GM21737 (cell line): ENCODE data around the gene ZBTB46.

Experiments used
- ATAC-seq: cut with Tn5 transposase; IDR thresholded peaks from one replicate; pipeline ENCODE4 v1.9.1; 2021; ENCODE audit warnings: mild to moderate bottlenecking, moderate library complexity; ENCODE audit not compliant: unreplicated experiment

Gene ZBTB46

DNA sequence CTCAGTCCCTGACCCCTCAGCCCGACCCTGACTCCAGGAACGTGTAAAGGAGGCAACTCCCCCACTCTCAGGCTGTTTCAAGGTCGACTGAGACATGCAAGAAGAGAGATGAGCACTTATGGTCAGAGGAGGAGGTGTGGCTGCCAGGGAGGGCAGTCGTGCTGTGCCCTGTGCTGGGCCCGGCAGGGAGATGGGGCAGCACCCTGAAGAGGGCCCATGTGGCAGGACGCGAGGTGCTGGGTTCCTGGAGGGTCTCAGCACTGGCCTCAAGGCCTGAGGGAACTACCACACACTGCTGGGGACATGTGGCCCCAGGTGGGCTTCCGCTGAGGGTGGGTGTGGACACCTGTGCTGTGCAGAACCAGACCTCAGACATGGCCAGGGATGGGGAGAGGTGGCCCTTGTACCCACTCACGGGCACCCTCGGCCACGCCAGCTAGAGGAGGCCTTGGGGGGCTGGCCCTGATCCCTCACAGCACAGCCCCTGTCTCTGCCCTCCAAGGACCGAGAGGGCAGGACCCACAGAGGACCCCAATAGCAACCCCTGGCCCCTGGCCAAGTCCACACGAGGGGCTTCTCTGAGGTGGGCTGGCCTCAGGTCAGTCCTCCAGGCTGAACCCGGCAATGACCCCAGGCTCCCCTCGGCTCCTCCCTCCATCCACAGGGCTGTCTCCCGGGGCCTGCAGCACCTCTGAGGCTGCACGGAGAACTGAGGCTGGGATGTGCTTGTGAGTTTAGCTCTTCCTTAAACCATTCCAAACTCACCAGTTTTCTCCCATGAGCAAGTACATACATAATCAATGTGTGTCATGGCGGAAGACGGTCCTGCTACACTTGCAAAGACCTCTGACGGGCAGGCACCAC lies 82.8 kb downstream of the ZBTB46 start:
- no peak for ATAC-seq

GRCh38 chr20:63747622-63748069 lies 83.4 kb downstream of the ZBTB46 start:
- no peak for ATAC-seq

GRCh38 chr20:63746751-63747315 lies 84.2 kb downstream of the ZBTB46 start:
- no peak for ATAC-seq

DNA sequence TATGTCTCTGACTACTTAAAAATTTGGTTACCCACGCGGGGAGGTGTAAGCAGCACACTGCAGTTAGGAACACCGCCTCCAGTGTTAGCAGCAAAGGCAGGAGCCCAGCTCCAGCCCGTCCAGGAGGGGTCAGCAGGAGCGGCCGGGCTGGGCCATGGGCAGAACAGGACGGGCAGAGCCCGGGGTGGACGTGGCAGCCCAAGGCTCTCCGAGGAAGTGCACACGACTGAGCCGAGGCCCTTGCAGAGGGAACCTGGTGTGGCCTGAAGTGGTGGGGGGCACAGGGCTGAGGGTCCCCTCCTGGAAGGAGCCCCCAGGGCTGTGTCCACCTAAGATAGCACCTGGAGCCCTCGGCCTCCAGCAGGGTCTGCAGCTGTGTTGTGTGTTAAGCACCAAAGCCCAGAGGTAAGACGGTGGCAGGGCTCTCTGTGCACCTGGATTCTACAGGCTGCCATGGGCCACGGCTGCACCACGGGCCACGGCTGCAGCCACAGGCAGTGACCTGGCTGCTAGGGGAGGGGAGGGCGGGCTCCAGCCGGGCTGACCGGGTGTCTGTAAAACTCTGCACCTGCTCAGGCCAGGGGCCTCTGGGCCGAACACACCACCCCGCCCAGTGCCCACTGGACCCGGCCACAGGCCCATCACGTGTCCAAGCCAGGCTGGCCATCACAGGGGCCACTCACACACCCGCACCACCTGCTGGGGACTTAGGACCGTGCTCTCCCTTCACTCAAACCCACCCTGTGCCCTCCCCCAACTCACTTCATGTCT lies 84.9 kb downstream of the ZBTB46 start:
- no peak for ATAC-seq

GRCh38 chr20:63745424-63745805 lies 85.6 kb downstream of the ZBTB46 start:
- ATAC-seq = no peak

- no peak for ATAC-seq
Measured at GRCh38 chr20:63744574-63745423, 86.3 kb downstream of the ZBTB46 start.

DNA sequence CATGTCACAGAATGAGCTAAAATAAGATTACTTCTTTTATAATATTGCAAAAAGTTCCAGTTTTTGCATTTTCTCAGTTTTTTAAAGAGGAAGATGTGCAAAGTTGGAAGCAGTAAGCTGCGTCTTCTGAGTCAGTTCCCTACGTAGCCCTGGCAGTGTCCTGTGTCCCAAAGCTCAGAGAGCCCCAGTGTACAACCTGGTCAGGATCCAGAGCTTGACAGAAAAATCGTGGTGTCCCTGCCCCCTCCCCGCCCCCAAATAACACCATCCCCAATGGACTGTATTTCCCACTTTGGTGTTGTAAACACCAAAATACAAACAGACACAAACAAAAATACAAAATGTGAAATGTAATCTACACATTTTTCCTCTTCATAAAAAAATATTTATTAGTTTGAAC lies 86.9 kb downstream of the ZBTB46 start:
- no peak for ATAC-seq

DNA sequence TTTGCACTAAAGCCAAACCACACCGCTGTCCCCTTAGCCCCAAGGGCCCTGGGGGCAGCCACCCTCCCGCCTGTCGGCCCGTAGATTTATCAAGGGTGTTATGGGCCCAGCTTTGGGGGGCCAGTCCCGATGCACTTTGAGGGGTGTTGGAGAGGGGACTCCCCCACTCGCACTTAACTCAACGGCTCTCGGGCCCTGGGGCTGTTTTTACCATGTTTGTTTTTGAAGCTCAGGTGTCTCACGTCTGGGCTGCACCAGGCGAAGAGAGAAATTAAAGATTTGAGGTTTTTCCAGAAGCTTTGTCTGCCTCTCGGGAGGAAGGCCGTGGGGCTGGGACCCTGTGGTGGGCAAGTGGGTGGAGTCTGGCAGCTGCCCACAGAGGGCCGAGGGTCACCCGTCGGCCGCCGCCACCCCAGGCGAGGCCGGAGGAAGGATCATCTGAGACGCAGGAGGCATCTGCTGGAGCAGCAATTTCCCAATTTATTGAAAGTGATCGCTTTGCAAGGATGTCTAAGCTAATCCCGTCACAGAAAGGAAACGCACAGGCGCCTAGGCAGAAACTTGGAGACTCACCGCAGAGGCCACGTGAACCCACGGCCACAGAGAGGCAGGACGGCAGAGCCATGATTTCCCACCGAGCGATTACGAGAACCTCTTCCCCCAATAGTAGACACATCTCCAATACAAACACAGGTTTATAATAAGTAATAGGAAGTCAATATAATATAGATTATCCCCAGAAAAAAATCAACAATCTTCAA lies 87.7 kb downstream of the ZBTB46 start:
- ATAC-seq = no peak

DNA sequence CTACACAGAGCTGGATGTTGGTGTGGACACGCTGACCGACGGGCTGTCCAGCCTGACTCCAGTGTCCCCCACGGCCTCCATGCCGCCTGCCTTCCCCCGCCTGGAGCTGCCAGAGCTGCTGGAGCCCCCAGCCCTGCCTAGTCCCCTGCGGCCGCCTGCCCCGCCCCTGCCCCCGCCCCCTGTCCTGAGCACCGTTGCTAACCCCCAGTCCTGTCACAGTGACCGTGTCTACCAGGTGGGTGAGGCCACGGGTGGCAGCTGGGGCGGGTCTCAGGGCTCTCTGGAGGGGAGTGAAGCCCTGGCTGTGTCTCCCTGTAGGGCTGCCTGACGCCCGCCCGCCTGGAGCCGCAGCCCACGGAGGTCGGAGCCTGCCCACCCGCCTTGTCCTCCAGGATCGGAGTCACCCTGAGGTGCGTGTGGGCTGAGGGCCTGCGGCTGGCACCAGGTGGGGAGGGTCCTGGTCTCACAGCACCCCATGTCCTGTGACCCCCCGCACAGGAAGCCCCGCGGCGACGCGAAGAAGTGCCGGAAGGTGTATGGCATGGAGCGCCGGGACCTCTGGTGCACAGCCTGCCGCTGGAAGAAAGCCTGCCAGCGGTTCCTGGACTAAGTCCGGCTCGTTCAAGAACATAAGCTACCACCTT lies 88.6 kb downstream of the ZBTB46 start:
- ATAC-seq = no peak

DNA sequence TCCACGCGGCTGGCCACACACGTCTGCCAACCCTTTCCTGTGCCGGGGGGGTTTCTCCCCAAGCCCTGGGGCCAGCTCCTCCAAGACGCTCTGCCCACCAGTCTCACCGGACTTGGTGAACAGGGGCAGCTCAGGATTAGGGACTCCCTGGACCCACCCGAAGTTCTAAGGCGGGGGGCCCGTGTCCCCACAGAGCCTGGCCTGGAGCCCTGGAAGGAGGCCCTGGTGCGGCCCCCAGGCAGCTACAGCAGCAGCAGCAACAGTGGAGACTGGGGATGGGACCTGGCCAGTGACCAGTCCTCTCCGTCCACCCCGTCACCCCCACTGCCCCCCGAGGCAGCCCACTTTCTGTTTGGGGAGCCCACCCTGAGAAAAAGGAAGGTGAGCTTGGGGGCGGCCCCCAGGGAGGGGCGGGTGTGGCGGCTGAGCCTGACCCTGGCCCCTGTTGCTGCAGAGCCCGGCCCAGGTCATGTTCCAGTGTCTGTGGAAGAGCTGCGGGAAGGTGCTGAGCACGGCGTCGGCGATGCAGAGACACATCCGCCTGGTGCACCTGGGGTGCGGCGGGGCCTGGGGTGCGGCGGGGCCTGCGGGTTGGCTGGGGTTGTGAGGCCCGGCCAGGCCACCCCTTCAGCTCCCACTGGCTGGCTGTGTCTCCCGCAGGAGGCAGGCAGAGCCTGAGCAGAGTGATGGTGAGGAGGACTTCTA lies 89.2 kb downstream of the ZBTB46 start:
- ATAC-seq = no peak

- no peak for ATAC-seq
Measured at GRCh38 chr20:63741354-63741675, 89.7 kb downstream of the ZBTB46 start.

DNA sequence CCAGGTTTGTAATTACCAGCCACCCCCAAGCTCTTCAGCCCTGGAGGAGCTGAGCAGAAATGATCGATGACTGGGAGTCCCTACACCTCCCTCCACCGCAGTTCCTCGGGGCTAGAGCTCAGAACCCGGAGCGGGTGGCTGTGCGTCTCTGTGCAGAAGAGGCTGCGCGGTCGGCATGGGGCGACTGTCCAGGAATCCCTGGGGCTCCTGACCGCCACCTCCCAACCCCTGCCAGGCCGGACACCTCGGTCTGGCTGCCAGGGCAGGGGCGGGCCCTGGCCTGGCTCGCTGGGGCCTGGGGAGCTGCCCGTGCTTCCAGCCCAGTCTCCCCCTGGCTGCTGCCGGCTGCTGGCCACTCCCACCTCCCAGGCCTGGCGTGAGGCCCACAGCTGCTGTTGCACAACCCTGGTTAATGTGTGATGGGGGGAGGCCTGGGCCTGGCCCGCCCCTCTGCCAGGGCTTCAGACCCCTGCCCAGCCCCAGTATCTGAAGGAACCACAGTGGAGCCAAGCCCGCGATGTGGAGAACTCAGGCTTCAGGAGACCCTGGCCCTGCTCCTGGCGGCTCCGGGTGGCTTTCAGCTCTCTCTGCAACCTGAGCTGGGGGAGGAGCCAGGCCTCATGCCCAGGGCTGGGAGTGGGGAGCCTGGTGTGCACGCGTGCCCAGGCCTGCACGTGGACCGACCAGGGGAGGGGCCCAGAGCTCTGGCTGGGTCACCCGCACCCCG lies 90.3 kb downstream of the ZBTB46 start:
- no peak for ATAC-seq

- ATAC-seq = peak; percentile 8
Measured at GRCh38 chr20:63740070-63740626, 90.9 kb downstream of the ZBTB46 start.

DNA sequence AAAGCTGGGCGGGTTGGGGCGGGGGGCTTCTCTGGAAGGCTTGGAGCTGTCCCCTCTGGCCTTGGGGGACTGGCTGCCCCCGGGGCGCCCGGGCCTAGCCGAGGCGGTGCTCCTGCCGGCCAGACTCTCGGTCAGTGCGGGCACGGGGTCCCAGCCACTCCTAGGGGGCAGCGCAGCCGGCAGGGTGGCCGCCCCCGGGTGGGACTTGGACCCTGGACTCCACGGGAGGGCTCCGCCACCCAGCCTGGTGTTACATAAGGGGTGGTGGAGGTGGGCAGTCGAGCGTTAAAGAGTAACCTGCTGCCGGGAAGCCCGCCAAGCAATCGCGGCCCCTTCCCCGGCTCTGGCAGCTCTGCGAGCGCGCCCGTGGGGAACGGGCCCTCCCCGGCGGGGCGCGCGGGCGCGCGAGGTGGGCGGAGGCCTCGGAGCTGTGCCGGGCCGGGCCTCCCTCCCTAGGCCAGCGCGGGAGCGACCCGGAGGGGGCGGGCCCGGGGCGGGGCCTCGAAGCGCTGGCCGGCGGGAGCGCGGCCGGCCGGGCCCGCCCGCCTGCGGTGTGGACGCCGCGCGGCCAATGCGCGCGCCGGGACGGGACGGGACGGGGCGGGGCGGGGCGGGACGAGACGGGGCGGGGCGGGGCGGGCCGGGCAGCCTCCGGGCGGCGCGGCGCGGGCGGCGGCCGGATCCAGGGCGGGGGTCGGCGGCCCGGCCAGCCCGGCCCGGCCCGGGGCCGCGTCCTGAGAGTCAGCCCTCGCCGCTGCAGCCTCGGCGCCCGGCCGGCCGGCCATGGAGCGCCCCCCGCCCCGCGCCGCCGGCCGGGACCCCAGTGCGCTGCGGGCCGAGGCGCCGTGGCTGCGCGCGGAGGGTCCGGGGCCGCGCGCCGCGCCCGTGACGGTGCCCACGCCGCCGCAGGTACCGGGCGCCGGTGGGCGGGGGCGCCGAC lies 91.7 kb downstream of the ZBTB46 start, which contains the start of gene SLC2A4RG:
Gene SLC2A4RG, plus strand, starts transcription at position 647 of the 940 bp plus-strand sequence. Its CDS starts 137 bp downstream, at position 784.
- ATAC-seq = peak; percentile 45

GRCh38 chr20:63738687-63739129 lies 92.4 kb downstream of the ZBTB46 start:
- no peak for ATAC-seq

DNA sequence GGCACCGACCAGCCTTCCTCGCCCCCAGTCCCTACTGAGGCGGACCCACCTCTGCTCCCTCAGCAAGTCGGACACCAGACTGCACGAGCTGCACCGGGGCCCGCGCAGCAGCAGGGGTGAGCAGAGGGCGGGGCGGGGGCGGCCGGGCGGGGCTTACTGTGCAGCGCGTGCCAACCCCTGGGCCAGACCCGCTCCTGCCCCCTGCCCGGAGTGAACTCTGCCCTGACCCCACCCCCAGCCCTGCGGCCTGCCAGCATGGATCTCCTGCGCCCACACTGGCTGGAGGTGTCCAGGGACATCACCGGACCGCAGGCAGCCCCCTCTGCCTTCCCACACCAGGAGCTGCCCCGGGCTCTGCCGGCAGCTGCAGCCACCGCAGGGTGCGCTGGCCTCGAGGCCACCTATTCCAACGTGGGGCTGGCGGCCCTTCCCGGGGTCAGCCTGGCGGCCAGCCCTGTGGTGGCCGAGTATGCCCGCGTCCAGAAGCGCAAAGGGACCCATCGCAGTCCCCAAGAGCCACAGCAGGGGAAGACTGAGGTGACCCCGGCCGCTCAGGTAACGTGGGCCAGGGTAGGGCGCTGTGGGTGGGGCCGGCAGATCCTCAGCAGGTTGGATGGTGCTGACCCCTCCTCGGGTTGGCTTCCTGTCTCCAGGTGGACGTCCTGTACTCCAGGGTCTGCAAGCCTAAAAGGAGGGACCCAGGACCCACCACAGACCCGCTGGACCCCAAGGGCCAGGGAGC lies 92.9 kb downstream of the ZBTB46 start:
- ATAC-seq = no peak
